Stimulated activated CD4-positive, alpha-beta T cell treated with anti-CD3 and anti-CD28 coated beads, Interleukin-12 subunit alpha, Interleukin-12 subunit beta, amount 100 ng/mL, for 4 hours (primary cell): ENCODE data around the gene PFDN6.
"Not testable (repeated sequence)": the region's sequence is repeated elsewhere in the genome, so short reads cannot be mapped to it uniquely, and the experiment has no call there.

Source experiments
- DNase-seq: peaks from one replicate; pipeline ENCODE4 v3.0.0-alpha.2; 2020

Gene PFDN6

GRCh38 chr6:33273924-33274902 is 15.2 kb upstream of the PFDN6 start:
- DNase-seq, result no peak

DNA sequence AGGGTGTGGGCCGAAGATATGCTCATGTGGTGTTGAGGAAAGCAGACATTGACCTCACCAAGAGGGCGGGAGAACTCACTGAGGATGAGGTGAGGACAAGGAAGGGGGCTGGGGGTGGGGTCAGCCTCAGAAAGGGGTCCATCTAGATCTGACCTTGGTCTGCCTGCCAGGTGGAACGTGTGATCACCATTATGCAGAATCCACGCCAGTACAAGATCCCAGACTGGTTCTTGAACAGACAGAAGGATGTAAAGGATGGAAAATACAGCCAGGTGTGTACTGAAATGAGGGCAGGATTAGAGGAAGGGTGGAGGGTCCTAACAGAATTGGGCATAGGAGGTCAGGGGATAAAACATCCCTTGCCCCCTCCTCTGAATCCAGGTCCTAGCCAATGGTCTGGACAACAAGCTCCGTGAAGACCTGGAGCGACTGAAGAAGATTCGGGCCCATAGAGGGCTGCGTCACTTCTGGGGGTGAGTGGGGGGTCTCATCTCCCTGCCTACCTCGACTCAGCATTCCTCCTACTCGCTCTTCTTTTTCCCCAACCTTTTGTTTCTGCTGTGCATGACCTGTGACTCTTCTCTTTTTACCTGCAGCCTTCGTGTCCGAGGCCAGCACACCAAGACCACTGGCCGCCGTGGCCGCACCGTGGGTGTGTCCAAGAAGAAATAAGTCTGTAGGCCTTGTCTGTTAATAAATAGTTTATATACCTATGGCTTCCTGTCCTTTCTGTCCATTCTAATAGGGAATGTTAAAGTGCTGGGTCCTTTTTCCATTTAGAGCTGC is 13.4 kb upstream of the PFDN6 start:
- not testable (repeated sequence) for DNase-seq

DNA sequence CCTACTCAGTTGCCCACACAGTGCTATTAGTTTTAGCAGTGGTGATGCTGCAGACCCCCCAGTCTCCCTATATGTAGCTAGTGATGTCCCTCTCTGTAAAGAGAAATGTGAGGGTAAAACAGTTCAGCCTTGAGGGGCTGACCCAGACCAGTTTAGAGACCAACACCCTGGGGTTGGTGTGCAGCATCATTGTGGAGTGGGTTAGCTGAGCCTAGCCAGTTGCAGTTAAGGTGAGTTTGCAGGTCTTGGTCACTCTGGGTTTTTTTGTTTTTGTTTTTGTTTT is 12.9 kb upstream of the PFDN6 start:
- DNase-seq, result no peak

- DNase-seq, result peak; percentile 74
Measured at GRCh38 chr6:33276864-33277662, 12.3 kb upstream of the PFDN6 start, which contains the start of gene B3GALT4. B3GALT4 (plus strand) TSS chr6:33277123; CDS start chr6:33277420, 297 bp downstream.

DNA sequence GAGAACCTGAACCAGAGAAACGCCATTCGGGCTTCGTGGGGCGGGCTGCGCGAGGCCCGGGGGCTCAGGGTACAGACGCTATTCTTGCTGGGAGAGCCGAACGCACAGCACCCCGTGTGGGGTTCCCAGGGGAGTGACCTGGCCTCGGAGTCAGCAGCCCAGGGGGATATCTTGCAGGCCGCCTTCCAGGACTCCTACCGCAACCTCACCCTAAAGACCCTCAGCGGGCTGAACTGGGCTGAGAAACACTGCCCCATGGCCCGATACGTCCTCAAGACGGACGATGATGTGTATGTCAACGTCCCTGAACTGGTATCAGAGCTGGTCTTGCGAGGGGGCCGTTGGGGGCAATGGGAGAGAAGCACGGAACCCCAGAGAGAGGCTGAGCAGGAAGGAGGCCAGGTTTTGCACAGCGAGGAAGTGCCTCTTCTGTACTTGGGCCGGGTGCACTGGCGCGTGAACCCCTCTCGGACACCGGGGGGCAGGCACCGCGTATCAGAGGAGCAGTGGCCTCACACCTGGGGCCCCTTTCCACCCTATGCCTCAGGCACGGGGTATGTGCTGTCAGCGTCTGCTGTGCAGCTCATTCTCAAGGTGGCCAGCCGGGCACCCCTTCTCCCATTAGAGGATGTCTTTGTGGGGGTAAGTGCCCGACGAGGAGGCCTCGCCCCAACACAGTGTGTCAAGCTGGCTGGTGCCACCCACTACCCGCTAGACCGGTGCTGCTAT is 11.6 kb upstream of the PFDN6 start:
- no peak for DNase-seq

- no peak for DNase-seq
Measured at GRCh38 chr6:33278392-33278741, 11.0 kb upstream of the PFDN6 start.

DNA sequence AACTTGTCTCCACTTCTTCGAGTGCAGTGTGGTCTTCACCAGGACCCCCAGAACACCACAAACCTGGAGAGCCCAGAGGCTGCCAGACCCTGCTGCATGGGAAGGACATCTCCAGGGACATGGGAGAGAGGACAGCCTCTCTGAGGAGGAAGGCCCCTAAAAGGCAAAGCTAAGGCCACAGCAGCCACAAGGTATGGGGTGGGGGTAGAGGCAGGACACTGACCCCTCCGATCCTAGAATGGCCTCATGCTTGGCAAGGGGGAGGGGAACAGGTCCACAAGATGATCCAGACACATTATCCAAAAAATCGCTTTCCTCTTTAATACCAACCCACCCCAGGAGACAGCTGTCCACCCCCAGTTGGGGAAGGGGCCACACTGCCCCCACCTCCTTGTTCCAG is 10.6 kb upstream of the PFDN6 start:
- DNase-seq, result no peak

DNA sequence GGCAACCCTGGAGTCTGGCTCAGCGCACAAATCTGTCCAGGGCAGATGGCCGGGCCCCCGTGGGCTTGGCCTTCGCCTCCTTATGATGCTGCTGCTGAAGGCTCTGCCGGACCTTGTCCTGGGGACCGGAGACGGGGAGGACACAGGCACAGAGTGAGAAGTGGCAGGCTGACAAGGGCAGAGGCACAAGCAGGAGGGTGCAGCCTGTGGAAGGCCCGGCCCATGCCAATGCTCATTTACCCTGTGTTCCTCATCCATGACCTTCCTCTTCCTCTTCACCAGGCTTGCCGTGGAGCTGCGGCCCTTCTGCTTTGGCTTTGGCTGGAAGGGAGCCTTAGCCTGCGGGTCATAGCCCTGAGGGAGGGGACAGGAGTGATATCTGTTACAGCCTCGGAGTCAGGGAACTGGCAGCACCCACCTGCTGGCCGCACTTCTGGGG is 10.1 kb upstream of the PFDN6 start:
- no peak for DNase-seq

- DNase-seq, result no peak
Measured at GRCh38 chr6:33279971-33280511, 9.4 kb upstream of the PFDN6 start.

DNA sequence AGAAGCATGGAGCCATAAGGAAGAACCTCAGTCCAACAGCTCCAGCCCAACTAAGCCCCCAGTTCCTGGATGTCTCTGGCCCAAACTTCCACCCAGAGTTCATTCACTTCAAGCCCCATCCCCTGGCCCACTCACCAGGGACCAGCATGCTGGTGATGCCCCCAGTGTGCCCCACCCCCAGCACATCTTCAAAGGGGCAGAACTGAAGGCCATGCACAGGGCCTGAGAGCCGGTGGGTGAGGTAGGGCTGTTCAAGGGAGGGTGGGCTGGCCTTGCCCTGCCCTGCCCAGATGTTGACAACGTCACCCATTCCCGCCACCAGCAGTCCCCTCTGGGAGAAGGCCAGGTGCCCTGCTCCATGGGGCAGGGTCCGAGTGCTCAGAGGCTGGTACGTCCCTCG is 8.9 kb upstream of the PFDN6 start:
- no peak for DNase-seq

GRCh38 chr6:33285214-33285613 is 4.2 kb upstream of the PFDN6 start:
- not testable (repeated sequence) for DNase-seq

- no peak for DNase-seq
Measured at GRCh38 chr6:33286946-33287914, 2.2 kb upstream of the PFDN6 start.

DNA sequence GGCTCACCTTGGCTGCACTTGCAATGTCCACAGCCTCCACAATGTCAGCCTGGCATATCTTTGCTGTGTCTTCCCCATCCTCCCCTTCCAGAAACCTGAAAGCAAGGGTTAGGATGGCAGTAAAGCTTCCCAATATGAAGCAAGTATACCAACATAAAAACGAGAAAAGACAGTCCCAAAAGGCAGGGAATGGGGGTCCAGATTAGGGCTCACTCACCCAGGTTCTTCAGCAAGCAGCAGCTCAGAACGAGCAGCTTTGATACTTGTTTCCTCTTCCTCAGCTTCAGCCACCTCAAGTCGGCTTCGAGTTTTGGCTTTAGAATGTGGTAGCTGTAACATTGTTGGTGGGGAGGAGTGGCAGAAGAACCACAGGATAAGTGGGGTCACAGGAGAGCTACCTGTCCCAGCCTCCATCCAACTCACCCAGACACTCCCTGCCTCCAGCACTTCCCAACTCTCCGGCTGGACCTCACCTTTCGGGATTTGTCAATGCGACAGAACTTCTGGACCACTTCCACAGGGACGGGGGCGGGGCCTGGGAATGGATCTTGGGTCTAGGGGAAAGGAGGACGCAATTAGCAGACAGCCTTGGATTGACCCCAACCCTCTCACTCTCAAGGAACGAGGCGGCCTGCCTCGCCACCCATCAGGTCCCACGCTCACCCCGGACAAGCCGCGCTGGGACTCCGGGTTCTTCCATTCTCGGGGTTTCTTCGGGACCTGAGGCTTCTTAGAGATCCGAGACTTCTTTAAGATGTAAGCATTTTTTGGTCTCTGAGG is 1.1 kb upstream of the PFDN6 start:
- no peak for DNase-seq

DNA sequence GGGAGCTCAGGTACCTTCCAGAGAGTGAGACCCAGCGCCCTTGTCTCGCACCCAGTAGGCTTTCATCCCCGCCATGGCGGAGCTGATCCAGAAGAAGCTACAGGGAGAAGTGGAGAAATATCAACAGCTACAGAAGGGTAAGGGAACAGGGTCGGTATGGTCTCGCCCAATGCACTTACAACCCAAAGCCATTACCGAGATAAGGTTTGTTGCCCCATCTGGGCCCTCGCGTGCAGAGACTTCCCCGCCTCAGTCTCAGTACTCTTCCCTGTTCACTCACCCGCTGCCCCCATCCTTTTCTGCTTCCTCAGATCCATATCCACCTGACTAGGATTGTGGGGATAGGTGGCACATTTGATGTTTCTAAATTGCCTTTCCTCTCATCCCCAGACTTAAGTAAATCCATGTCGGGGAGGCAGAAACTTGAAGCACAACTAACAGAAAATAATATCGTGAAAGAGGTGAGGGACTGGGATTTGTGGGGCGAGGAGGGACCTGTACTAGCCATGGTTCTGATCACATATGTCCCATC is 449 bp downstream of the PFDN6 start:
- no peak for DNase-seq

GRCh38 chr6:33290459-33290858 is 1.1 kb downstream of the PFDN6 start:
- no peak for DNase-seq

DNA sequence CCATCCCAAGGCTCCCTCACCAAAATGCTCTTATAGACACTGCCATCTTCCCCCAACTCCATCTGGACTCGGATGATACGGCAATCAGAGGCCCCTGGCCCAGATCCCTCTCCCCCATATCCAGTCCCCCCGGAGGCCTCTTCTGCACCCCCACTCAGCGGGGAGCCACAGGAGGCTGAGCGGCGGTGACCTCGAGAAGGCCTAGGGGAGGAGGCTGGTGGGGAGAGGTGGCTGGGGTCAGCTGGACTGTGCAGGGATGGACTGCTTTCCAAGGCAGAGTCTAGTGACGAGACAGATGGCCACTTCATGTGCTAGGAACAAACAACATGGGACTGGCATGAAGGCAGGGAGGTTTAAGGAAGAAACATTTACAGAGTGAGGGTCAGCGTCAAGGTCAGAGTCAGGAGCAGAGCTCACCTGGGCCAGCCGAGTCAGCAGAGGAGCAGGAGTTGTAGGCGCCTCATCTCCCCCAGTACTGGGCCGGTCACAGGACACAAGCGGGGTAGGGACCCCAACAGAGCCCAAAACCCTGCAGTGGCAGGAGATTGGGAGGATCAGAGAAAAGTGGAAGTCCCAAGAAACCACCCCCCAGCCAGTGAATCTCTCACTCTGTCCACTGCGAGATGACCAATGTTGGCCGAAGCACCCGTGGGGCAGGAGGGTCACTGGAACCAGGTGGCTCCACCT is 3.7 kb downstream of the PFDN6 start:
- DNase-seq, result no peak

- no peak for DNase-seq
Measured at GRCh38 chr6:33294086-33294823, 4.9 kb downstream of the PFDN6 start.

- DNase-seq, result no peak
Measured at GRCh38 chr6:33295621-33296369, 6.4 kb downstream of the PFDN6 start.
